Measurements from ENCODE around the gene C3orf20.

C3orf20 gene

GRCh38 chr3:14674841-14675240 is at the start of gene C3orf20:
C3orf20 (plus strand) TSS chr3:14675141; CDS start chr3:14682714, 7,573 bp downstream.
- Mint-ChIP-seq H3K4me1 (peaks cover 7 to 21% of the 10 kb centered on the region in 2 donors), H3K36me3 (peaks cover 25 to 52% of the 10 kb centered on the region in 2 donors), H3K4me3 (no peak within 1 kb of the TSS), H3K27me3 (no peaks in the 10 kb centered on the region), H3K9me3 (no peaks in the 10 kb centered on the region), H3K27ac (peak within 1 kb of the TSS; percentile 72)
- DNase-seq (no peak), ATAC-seq (replicated peaks) (no peak)

DNA sequence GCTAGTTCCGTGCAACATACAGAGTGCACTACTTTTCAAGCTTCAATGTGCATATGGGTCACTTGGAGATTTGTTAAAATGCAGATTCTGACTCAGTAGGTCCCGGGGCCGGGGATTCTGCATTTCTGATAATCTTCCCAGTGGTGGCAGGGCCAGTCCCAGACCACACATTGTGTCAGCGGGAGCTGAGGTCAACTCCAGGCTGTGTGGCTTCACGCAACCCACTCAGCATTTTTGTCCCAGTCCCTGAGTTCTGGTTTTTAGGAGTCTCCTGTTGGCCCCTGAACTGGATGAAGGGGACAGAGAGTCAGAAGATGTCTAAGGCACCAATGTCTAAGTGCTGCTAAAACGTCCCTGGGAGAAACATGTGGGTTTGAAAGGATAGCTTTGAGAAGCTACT is 49.5 kb upstream of the C3orf20 start:
- ATAC-seq (replicated peaks): no peak
- H3K4me1 Mint-ChIP-seq: no peaks in the 10 kb centered on the region
- H3K36me3 Mint-ChIP-seq: no peaks in the 10 kb centered on the region
- no peak overlapping the region for H3K4me3 Mint-ChIP-seq
- H3K9me3 Mint-ChIP-seq: peaks cover 1 to 11% of the 10 kb centered on the region in 2 donors
- H3K27me3 Mint-ChIP-seq: peaks cover 30 to 41% of the 10 kb centered on the region in 2 donors
- no peak for DNase-seq
- H3K27ac Mint-ChIP-seq: no peak overlapping the region

GRCh38 chr3:14627815-14628214 is 47.1 kb upstream of the C3orf20 start:
- Mint-ChIP-seq H3K27ac (no peak overlapping the region), H3K27me3 (peaks cover 30 to 47% of the 10 kb centered on the region in 2 donors), H3K4me1 (no peaks in the 10 kb centered on the region), H3K4me3 (no peak overlapping the region), H3K9me3 (peaks cover 1 to 11% of the 10 kb centered on the region in 2 donors), H3K36me3 (no peaks in the 10 kb centered on the region)
- no peak for ATAC-seq (replicated peaks)
- DNase-seq: no peak

DNA sequence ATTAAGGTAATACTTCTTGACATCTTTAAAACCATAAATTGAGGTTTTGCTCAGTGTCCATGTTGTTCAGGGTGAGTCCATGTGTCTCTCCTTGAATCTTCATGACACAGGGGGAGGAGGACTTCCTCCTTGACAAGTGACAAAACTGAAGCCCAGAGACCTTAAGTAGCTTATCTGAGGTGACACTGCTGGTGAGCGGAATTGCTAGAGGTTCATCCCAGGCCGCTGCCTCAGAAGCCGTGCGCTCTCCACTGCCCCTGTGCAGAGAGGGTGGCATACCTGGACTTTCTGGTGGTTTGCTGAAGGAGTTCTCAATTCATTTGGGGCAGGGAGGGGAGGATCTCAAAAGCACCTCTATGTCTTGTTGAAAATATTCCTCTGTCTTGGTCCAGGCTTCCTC is 46.5 kb upstream of the C3orf20 start:
- Mint-ChIP-seq H3K36me3 (no peaks in the 10 kb centered on the region), H3K27ac (no peak overlapping the region), H3K9me3 (peaks cover 1 to 11% of the 10 kb centered on the region in 2 donors), H3K27me3 (peaks cover 30 to 53% of the 10 kb centered on the region in 2 donors), H3K4me3 (no peak overlapping the region), H3K4me1 (no peaks in the 10 kb centered on the region)
- ATAC-seq (replicated peaks) (no peak), DNase-seq (no peak)

DNA sequence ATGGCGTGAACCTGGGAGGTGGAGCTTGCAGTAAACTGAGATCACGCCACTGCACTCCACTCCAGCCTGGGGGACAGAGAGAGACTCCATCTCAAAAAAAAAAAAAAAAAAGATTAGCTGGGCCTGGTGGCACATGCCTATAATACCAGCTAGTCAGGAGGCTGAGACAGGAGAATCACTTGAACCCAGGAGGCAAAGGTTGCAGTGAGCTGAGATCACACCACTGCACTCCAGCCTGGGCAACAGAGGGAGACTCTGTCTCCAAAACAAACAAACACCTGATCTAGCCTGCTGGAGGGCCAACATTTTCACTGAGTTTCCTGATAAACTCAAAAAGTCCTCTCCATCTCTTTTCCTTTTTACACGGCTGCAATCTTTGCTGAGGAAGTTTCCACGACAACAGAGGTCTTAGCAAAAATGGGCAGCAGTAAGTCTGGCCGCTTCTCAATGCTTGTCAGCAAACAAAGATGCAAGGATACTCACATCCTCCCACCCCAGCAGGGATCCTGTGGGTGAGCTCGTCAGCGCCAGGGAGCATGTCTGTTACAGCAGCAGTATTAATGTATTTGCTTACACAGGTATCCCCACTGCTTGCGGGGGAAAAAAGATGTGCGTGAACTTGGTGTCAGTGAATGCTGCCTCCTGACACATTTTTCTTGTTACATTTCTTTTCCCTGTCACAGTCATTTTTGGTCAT is 44.4 kb upstream of the C3orf20 start:
- Mint-ChIP-seq H3K27ac (no peak overlapping the region), H3K27me3 (peaks cover 40 to 68% of the 10 kb centered on the region in 2 donors), H3K36me3 (no peaks in the 10 kb centered on the region), H3K4me3 (no peak overlapping the region), H3K4me1 (no peaks in the 10 kb centered on the region), H3K9me3 (peaks cover 1 to 11% of the 10 kb centered on the region in 2 donors)
- ATAC-seq (replicated peaks) (no peak), DNase-seq (no peak)

- Mint-ChIP-seq H3K27ac (no peak overlapping the region), H3K4me3 (no peak overlapping the region), H3K36me3 (no peaks in the 10 kb centered on the region), H3K27me3 (peaks cover 42 to 69% of the 10 kb centered on the region in 2 donors), H3K9me3 (peaks cover 1 to 11% of the 10 kb centered on the region in 2 donors), H3K4me1 (no peaks in the 10 kb centered on the region)
- no peak for DNase-seq
- ATAC-seq (replicated peaks): no peak
Observed at GRCh38 chr3:14631101-14631497, 43.8 kb upstream of the C3orf20 start.

GRCh38 chr3:14631687-14632441 is 43.1 kb upstream of the C3orf20 start:
- H3K27me3 Mint-ChIP-seq: peaks cover 47 to 70% of the 10 kb centered on the region in 2 donors
- H3K27ac Mint-ChIP-seq: no peak overlapping the region
- H3K4me1 Mint-ChIP-seq: no peaks in the 10 kb centered on the region
- H3K4me3 Mint-ChIP-seq: no peak overlapping the region
- no peak for DNase-seq
- no peaks in the 10 kb centered on the region for H3K36me3 Mint-ChIP-seq
- ATAC-seq (replicated peaks): no peak
- H3K9me3 Mint-ChIP-seq: peaks cover 1 to 11% of the 10 kb centered on the region in 2 donors

DNA sequence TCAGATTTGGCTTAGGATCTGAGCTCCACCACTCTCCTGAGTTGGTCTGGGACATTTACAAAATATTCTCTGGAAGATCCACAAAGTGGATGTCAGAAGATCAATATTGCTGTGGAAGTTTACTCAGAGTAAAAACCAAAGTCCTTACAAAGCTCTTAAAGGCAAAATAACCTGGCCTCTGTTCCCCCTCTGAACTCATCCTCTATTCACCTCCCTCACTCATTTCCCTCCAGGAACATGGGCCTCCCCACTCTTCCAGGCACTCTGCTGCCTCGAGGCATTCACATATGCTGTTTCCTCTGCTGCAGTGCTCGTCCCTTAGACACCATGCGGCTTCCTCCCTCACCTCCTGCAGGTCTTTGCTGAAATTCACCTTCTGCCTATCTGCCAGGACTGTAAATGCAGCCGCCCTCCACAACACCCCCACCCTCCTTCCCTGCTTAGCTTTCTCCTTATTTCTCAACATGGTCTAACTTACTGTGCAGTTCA is 42.5 kb upstream of the C3orf20 start:
- no peak overlapping the region for H3K4me3 Mint-ChIP-seq

DNA sequence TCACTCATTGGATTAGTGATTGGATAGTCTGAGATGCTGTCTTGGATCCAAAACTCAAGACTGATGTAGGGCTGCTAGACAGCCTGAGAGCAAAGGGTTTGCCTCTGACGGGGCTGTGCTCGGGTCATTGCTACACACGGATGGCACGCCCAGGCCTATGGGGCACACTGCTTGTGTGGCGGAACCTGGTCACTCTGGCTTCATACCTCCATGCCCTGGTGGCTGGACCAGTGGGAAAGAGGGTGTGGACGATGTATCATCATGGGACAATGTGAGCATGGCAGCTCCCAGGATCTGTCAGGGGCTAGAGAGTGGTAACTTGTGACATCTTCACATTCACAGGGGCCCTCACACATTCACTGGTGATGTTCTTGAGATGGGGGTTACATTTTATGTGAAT is 41.5 kb upstream of the C3orf20 start:
- Mint-ChIP-seq H3K27ac (no peak overlapping the region), H3K36me3 (no peaks in the 10 kb centered on the region), H3K9me3 (peaks cover 0 to 4% of the 10 kb centered on the region in 2 donors), H3K4me3 (no peak overlapping the region), H3K27me3 (peaks cover 46 to 70% of the 10 kb centered on the region in 2 donors), H3K4me1 (no peaks in the 10 kb centered on the region)
- ATAC-seq (replicated peaks) (no peak), DNase-seq (no peak)

More for the DNA sequence above, 42.5 kb upstream of the C3orf20 start:
- no peaks in the 10 kb centered on the region for H3K36me3 Mint-ChIP-seq
- H3K4me1 Mint-ChIP-seq: no peaks in the 10 kb centered on the region
- H3K9me3 Mint-ChIP-seq: peaks cover 1 to 11% of the 10 kb centered on the region in 2 donors
- DNase-seq (no peak), ATAC-seq (replicated peaks) (no peak)
- H3K27me3 Mint-ChIP-seq: peaks cover 47 to 70% of the 10 kb centered on the region in 2 donors
- no peak overlapping the region for H3K27ac Mint-ChIP-seq

GRCh38 chr3:14633819-14634424 is 41.0 kb upstream of the C3orf20 start:
- no peak overlapping the region for H3K27ac Mint-ChIP-seq

DNA sequence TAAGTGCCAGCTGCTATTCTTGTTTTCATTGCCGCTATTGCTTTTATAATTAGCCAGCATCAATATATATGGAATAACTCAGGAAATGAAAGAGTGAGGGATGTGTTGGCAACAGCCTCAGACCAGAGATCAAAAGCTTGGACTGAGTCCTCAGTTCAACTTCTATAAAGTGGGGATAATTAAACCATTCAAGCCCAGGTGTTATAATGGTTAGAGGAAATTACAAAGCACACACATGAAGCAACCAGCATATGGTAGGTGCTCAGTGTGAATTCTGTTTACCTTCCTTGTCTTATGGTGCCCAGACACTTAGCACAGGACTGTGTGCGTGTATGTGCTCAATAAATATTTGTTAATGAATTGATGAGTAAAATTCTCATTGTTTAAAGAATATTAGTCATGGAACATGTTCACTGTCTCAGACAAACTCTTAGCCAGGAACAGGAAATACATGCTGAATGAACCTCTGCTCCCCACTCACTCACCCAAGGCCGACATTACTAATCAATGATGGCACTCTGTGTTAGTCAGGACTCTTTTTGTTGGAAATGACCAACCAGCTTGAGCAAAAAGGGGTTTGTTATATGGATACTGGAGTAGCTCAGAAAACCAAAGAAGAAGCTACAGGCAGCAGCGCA is 40.1 kb upstream of the C3orf20 start:
- DNase-seq (no peak), ATAC-seq (replicated peaks) (no peak)
- Mint-ChIP-seq H3K9me3 (no peaks in the 10 kb centered on the region), H3K27me3 (peaks cover 46 to 66% of the 10 kb centered on the region in 2 donors), H3K4me1 (no peaks in the 10 kb centered on the region), H3K4me3 (no peak overlapping the region), H3K36me3 (no peaks in the 10 kb centered on the region), H3K27ac (no peak overlapping the region)

More at GRCh38 chr3:14633819-14634424, 41.0 kb upstream of the C3orf20 start:
- H3K36me3 Mint-ChIP-seq: no peaks in the 10 kb centered on the region
- DNase-seq (peak; percentile 18), ATAC-seq (replicated peaks) (peak; percentile 78 to 83)
- peaks cover 46 to 70% of the 10 kb centered on the region in 2 donors for H3K27me3 Mint-ChIP-seq
- H3K4me3 Mint-ChIP-seq: no peak overlapping the region
- H3K4me1 Mint-ChIP-seq: no peaks in the 10 kb centered on the region
- no peaks in the 10 kb centered on the region for H3K9me3 Mint-ChIP-seq

DNA sequence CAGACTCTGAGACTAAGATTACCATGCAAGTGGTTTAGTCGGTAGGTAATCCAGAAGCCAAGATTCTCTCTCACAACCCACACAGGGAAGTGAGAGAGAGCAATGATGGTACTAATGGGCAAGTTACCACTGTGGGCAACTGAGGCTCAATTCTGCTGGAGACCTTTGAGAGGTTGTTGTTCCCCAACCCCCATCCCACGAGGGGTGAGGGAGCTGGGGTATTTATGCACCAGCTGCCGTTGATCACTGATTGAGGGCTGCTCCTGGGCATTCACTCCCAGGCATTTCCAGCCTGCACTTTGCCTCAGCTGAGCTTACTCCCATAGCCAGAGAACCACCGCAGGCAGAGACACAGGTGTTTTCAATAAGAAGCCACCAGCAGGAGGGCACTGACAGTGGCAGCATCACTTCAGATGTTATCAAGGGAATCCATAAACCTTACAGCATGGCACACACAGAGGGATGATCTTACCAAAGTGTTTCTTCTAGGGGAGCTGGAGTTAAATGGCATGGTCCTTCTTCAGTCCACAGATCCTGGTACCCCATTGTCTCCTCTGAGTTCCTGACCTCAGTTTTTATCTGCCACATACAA is 38.3 kb upstream of the C3orf20 start:
- H3K27me3 Mint-ChIP-seq: peaks cover 50 to 64% of the 10 kb centered on the region in 2 donors
- H3K36me3 Mint-ChIP-seq: no peaks in the 10 kb centered on the region
- no peak overlapping the region for H3K4me3 Mint-ChIP-seq
- ATAC-seq (replicated peaks): no peak
- H3K4me1 Mint-ChIP-seq: no peaks in the 10 kb centered on the region
- no peak overlapping the region for H3K27ac Mint-ChIP-seq
- no peaks in the 10 kb centered on the region for H3K9me3 Mint-ChIP-seq
- DNase-seq: no peak

DNA sequence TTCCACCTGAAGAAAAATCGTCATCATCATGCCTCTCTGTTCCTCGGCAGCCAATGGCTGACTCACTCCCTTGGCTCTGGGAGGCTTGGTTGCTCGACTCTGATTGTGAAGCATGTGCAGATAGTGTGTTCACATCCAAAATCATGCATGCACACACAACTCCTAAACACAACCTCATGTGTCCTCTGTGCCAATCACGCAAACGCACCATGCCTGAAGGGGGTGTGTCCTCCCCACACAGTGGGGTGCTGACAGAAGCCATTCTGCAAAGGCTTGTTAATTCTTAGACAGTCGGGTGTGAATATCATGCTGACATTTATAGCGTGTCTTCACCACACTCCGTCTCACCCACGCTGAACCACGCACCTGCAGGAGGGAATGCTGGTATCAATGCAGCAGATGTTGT is 34.8 kb upstream of the C3orf20 start:
- Mint-ChIP-seq H3K27ac (no peak overlapping the region), H3K4me1 (no peaks in the 10 kb centered on the region), H3K36me3 (no peaks in the 10 kb centered on the region), H3K27me3 (peaks cover 41 to 51% of the 10 kb centered on the region in 2 donors), H3K9me3 (no peaks in the 10 kb centered on the region), H3K4me3 (no peak overlapping the region)
- no peak for DNase-seq
- ATAC-seq (replicated peaks): no peak

DNA sequence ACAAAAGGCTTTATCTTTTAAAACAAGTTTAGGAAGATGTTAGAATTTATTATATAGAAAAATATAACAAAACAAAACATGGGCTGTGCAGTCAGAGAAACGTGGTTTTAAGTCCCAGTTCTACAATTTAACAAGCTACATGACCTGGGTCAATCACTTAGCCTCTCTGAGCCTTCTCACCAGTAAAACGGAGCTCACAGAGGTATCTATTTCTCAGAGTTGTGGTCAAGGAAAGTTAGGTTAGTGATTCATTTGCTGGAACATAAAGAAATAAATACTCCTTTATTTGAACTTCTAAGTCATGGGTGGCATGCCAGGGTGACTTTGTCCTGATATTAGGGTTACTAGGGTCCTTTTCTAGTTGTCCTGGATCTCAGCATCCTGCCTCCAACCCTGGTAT is 34.2 kb upstream of the C3orf20 start:
- H3K9me3 Mint-ChIP-seq: no peaks in the 10 kb centered on the region
- H3K4me3 Mint-ChIP-seq: no peak overlapping the region
- ATAC-seq (replicated peaks): no peak
- no peak for DNase-seq
- H3K4me1 Mint-ChIP-seq: no peaks in the 10 kb centered on the region
- H3K36me3 Mint-ChIP-seq: no peaks in the 10 kb centered on the region
- H3K27ac Mint-ChIP-seq: no peak overlapping the region
- H3K27me3 Mint-ChIP-seq: peaks cover 35 to 47% of the 10 kb centered on the region in 2 donors
